ENCODE measurements around the gene IMMP2L.

DNA sequence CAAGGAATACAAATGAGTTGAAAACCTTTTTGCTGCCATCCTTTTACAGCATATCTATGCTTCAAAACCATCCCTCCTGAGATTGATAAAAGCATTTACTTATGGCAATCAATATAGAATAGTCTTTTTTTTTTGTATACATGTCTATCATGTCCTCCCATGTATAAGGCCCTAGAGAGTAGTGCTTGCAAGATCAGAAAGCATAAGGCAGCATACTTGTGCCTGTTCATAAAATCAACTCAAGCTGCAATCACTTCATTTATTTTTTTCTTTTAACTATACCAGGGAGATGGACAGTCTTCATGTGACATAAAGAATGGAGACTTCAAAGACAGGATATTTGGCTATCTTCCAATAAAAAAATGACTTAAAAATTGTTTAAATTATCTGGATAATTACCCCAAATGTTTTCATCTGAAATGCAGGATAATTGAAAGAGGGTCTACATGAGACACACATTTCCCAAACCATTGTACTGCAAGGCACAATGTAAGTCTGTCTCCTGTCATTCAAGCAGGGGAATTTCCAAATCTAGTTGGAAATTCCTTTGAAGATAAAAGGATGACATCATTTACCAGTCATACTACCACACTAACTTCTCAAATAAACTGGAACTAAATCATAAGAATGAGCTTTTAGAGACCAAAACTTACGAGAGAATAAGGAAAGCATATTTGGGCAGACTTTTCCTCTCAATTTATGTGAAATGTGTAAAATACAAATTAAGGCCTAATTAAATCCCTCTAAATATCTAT lies 448.9 kb downstream of the IMMP2L start:
- TF ChIP-seq, protein P1, sequence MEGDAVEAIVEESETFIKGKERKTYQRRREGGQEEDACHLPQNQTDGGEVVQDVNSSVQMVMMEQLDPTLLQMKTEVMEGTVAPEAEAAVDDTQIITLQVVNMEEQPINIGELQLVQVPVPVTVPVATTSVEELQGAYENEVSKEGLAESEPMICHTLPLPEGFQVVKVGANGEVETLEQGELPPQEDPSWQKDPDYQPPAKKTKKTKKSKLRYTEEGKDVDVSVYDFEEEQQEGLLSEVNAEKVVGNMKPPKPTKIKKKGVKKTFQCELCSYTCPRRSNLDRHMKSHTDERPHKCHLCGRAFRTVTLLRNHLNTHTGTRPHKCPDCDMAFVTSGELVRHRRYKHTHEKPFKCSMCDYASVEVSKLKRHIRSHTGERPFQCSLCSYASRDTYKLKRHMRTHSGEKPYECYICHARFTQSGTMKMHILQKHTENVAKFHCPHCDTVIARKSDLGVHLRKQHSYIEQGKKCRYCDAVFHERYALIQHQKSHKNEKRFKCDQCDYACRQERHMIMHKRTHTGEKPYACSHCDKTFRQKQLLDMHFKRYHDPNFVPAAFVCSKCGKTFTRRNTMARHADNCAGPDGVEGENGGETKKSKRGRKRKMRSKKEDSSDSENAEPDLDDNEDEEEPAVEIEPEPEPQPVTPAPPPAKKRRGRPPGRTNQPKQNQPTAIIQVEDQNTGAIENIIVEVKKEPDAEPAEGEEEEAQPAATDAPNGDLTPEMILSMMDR (IDR thresholded peaks at IDR 0.05) = no peak
- no peak for TF ChIP-seq POLR2A (IDR thresholded peaks at IDR 0.05)

Measured in thyroid gland (tissue), 4 donors.